Coronary artery (tissue), 2 donors: ENCODE results near the gene ODAM.

Experiments used
- DNase-seq: peaks from one replicate; pipeline ENCODE4 v3.0.0-alpha.2; 2017; ENCODE audit warnings: low spot score
- H3K27ac ChIP-seq, 2 donors: fragments of 200-600 bp; sonication (generic); one replicate each; pipeline ENCODE4 v1.5.1; 2016 to 2019
- H3K4me3 ChIP-seq: fragments of 200-600 bp; sonication (generic); 2 replicates; pipeline ENCODE4 v1.5.1; 2016; ENCODE audit warnings: mild to moderate bottlenecking, moderate library complexity
- TF ChIP-seq, protein P1 (sequence below): fragments of 200-600 bp; sonication (generic); IDR thresholded peaks from one replicate; pipeline ENCODE4 v1.5.1; 2019; ENCODE audit warnings: antibody characterized with exemption

ODAM gene, protein sequence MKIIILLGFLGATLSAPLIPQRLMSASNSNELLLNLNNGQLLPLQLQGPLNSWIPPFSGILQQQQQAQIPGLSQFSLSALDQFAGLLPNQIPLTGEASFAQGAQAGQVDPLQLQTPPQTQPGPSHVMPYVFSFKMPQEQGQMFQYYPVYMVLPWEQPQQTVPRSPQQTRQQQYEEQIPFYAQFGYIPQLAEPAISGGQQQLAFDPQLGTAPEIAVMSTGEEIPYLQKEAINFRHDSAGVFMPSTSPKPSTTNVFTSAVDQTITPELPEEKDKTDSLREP

DNA sequence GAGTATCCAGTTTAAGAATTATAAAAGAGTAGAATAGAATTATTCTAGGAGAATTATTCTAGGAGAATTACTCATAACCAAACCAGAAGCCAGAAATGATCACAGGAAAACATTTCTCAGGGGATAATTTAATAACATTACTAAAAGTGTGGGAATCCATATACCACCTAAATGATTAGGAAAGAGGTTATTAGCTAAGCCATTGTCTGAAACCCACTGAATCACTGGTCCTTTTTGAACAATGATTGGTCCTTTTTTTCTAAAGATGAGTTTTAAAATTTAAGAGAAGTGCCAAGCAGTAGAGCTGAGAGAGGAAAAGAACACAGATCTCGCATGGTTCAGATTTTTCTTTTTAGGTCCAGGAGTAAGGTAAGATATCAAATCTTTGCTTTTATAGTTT, at the start of gene ODAM:
TSS of gene ODAM (plus strand) at position 301 of the 400 bp plus-strand sequence. CDS start 819 bp downstream, outside the sequence.
- TF ChIP-seq, protein P1, sequence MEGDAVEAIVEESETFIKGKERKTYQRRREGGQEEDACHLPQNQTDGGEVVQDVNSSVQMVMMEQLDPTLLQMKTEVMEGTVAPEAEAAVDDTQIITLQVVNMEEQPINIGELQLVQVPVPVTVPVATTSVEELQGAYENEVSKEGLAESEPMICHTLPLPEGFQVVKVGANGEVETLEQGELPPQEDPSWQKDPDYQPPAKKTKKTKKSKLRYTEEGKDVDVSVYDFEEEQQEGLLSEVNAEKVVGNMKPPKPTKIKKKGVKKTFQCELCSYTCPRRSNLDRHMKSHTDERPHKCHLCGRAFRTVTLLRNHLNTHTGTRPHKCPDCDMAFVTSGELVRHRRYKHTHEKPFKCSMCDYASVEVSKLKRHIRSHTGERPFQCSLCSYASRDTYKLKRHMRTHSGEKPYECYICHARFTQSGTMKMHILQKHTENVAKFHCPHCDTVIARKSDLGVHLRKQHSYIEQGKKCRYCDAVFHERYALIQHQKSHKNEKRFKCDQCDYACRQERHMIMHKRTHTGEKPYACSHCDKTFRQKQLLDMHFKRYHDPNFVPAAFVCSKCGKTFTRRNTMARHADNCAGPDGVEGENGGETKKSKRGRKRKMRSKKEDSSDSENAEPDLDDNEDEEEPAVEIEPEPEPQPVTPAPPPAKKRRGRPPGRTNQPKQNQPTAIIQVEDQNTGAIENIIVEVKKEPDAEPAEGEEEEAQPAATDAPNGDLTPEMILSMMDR, result no peak
- DNase-seq, result no peak
- no peak within 1 kb of the TSS for H3K27ac ChIP-seq

DNA sequence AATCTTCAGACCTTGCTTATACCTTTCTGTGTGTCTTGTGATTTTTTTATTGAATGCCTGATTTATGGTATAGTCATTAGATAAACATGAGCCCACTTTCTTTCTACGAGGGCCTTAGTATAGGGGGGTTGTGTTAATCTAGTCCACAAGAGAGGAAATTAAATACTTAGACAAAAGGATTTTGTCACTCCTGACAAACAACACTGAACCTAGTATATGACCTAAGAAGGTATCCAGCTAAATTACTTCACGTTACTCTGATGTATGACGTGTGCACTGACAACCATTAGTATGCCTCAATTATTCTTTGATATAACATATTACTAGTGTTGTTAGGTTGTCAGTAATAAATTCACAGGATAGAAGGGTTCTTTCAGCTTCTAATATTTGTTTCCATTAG, 44.3 kb upstream of the ODAM start:
- Histone ChIP-seq H3K4me3 (no peak overlapping the region), H3K27ac (no peak overlapping the region)
- TF ChIP-seq, protein P1, result no peak
- no peak for DNase-seq

More for the DNA sequence above, at the start of gene ODAM:
- H3K4me3 ChIP-seq, result no peak within 1 kb of the TSS

DNA sequence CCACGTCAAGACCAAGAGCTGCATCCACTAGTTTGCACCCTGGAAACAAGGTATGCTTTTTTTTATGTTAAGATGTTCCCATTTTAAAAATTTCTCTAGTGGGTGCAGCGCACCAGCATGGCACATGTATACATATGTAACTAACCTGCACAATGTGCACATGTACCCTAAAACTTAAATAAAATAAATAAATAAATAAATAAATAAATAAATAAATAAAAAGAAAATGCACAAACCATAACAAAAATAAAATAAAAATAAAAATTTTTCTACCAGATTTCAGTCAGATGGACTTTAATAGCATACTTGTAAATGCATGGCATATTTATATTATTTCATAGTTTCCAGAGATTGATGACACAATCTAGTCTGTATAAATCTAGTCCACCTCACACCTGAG, 43.4 kb upstream of the ODAM start:
- no peak overlapping the region for H3K4me3 ChIP-seq
- no peak overlapping the region for H3K27ac ChIP-seq
- no peak for DNase-seq
- TF ChIP-seq, protein P1, result no peak

DNA sequence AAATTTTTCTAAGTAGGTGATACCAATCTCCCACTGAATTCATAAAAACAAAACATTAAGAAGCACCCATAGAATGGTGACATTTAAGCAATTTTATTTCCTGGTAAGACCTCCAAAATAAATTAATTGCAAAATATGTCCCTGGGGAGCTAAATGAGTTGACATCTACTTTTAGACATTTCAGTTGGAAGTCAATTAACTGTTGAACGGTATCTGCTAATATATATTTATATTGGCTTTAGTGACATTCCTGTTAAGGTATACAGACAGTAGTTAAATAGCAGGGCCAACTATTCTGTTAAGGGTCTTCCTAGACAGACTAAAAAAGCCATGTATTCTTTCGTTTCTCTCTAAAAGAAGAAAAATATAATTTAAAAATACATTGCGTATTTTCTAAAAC, 41.6 kb upstream of the ODAM start, which contains the start of gene PRR27:
TSS of gene PRR27 (plus strand) at position 301 of the 400 bp plus-strand sequence. CDS start 139 bp downstream, outside the sequence.
- TF ChIP-seq, protein P1, result no peak
- no peak within 1 kb of the TSS for H3K27ac ChIP-seq

DNA sequence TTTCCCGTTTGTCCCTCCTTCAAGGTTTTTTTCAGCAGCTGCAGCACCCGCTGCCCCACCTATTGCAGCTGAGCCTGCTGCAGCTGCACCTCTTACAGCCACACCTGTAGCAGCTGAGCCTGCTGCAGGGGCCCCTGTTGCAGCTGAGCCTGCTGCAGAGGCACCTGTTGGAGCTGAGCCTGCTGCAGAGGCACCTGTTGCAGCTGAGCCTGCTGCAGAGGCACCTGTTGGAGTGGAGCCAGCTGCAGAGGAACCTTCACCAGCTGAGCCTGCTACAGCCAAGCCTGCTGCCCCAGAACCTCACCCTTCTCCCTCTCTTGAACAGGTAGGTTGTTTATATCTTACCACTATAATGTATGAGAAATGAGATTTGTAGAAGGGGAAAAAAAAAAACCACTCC, 36.9 kb upstream of the ODAM start:
- DNase-seq, result no peak
- TF ChIP-seq, protein P1, result no peak
- Histone ChIP-seq H3K27ac (no peak overlapping the region), H3K4me3 (no peak overlapping the region)

More for the DNA sequence above, 41.6 kb upstream of the ODAM start, which contains the start of gene PRR27:
- H3K4me3 ChIP-seq, result no peak within 1 kb of the TSS
- DNase-seq, result no peak

DNA sequence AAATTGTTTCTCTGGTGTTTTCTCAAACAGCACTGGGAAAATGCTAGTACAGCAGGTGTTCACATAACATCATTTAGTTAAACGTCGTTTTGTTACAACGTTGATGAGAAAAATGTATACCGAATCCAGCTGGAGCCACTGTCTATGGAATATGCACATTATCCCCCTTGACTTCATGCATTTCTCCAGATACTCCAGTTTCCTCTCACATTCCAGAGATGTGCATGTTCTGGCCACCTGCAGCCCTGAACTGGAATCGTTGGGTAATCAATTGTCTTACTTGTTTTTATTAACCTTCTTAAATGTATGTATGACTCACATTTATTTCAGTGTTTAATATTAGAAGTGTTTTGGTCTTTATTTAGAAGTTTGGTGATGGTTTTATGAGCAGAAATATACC, 18.4 kb upstream of the ODAM start:
- no peak for DNase-seq
- Histone ChIP-seq H3K4me3 (no peak overlapping the region), H3K27ac (no peak overlapping the region)
- TF ChIP-seq, protein P1, result no peak

DNA sequence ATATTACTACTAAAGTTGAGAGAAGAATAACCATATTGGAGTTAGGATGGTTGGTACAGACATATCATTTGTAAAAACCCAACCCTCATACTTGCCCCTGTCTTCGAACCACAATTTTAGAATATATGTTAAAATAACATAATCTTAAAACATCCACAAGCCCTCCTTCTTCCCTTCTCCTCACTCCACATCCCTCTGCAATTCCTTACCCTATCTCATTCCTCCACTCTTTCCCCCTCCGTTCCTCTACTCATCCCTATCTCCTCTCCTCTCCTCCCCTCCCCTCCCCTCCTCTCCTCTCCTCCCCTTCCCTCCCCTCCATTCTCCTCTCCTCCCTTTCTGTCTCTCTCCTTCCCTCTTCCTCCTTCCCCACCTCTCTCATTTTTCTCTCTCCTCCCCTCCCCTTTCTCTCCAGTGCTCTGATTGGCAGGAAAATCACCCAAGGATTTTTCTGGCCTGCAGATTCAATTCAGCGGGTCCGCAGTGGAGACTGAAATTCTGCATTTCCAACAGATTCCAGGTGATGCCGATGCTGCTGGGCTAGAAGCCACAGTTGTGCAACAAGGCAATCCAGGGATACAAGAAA, 17.4 kb upstream of the ODAM start:
- DNase-seq, result no peak
- H3K27ac ChIP-seq, result no peak overlapping the region
- H3K4me3 ChIP-seq, result no peak overlapping the region
- TF ChIP-seq, protein P1, result no peak
